Putamen (tissue), 1 donor: ENCODE data around the gene VCY.
"Not testable (repeated sequence)": the region's sequence is repeated elsewhere in the genome, so short reads cannot be mapped to it uniquely, and the experiment has no call there.

Source experiments
- DNase-seq: peaks from one replicate; pipeline ENCODE4 v3.0.0-alpha.2; 2016; ENCODE audit warnings: low spot score

VCY gene

GRCh38 chrY:13986373-13986772, at the start of gene VCY:
Gene VCY (minus strand): TSS chrY:13986473. CDS start chrY:13986440, 33 bp downstream.
- DNase-seq, result not testable (repeated sequence)

GRCh38 chrY:14030395-14030794, 44.1 kb upstream of the VCY start:
- not testable (repeated sequence) for DNase-seq

GRCh38 chrY:14011916-14012315, 25.6 kb upstream of the VCY start:
- not testable (repeated sequence) for DNase-seq

- DNase-seq, result not testable (repeated sequence)
These were observed 43.9 kb downstream of the VCY start for GRCh38 chrY:13942406-13942805.
